ENCODE results near the gene INAFM1.
"Not testable (repeated sequence)": the region's sequence is repeated elsewhere in the genome, so short reads cannot be mapped to it uniquely, and the experiment has no call there.

INAFM1 gene

GRCh38 chr19:47275791-47276461 is 1.2 kb downstream of the INAFM1 start:
- H3K4me1 ChIP-seq (ENCODE audit: control extremely low read depth in 1 of 4, control insufficient read depth in 4 of 4, insufficient read depth in 4 of 4, low read length in 3 of 4) = peaks cover 2 to 32% (median 25%) of the 10 kb centered on the region in 4 experiments
- POLR2A ChIA-PET = interaction anchor here (0.5 kb wide), 1 partner anchor 119 kb away, joined by 5 read pairs; no protein-coding TSS in a partner anchor
- H3K27ac ChIP-seq (ENCODE audit: insufficient read depth in 1 of 2, low read depth in 1 of 2, low read length in 2 of 2, poor library complexity in 1 of 2, severe bottlenecking in 2 of 2) = no peak overlapping the region
- H3K27me3 ChIP-seq (replicated peaks in 2 of 5; ENCODE audit: control insufficient read depth in 4 of 5, insufficient read depth in 5 of 5, low read length in 4 of 5) = no peaks in the 10 kb centered on the region
- CTCF ChIA-PET = interaction anchor here (0.9 to 3.5 kb wide), 8 partner anchors 8 to 73 kb away, joined by 3 to 13 read pairs (median 4); partner anchors contain the start of gene DHX34
- 94% methylated on average over 8 of the region's 13 CpGs for WGBS (ENCODE audit: insufficient coverage)
- no peaks in the 10 kb centered on the region for H3K9me3 ChIP-seq (ENCODE audit: control extremely low read depth in 1 of 5, control insufficient read depth in 4 of 5, insufficient read depth in 2 of 5, low read depth in 1 of 5, low read length in 4 of 5)
- H3K36me3 ChIP-seq (ENCODE audit: control insufficient read depth in 4 of 4, insufficient read depth in 4 of 4, low read length in 3 of 4) = peaks cover 0 to 12% (median 7%) of the 10 kb centered on the region in 4 experiments
- DNase-seq = no peak
- peak overlapping the region in 1 of 7 experiments; percentile 67 for H3K4me3 ChIP-seq (ENCODE audit: control insufficient read depth in 1 of 7, extremely low read depth in 1 of 7, insufficient read depth in 4 of 7, low read depth in 2 of 7, low read length in 6 of 7)

GRCh38 chr19:47276513-47276912 is 1.8 kb downstream of the INAFM1 start:
- H3K9me3 ChIP-seq (ENCODE audit: control extremely low read depth in 1 of 5, control insufficient read depth in 4 of 5, insufficient read depth in 2 of 5, low read depth in 1 of 5, low read length in 4 of 5); POLR2A ChIA-PET; H3K27me3 ChIP-seq (replicated peaks in 2 of 5; ENCODE audit: control insufficient read depth in 4 of 5, insufficient read depth in 5 of 5, low read length in 4 of 5); H3K36me3 ChIP-seq (ENCODE audit: control insufficient read depth in 4 of 4, insufficient read depth in 4 of 4, low read length in 3 of 4); H3K4me3 ChIP-seq (ENCODE audit: control insufficient read depth in 1 of 7, extremely low read depth in 1 of 7, insufficient read depth in 4 of 7, low read depth in 2 of 7, low read length in 6 of 7); H3K27ac ChIP-seq (ENCODE audit: insufficient read depth in 1 of 2, low read depth in 1 of 2, low read length in 2 of 2, poor library complexity in 1 of 2, severe bottlenecking in 2 of 2); DNase-seq: not testable (repeated sequence)
- WGBS (ENCODE audit: insufficient coverage) = no CpG with 5 or more reads among the region's 3 CpGs
- H3K4me1 ChIP-seq (ENCODE audit: control extremely low read depth in 1 of 4, control insufficient read depth in 4 of 4, insufficient read depth in 4 of 4, low read length in 3 of 4) = peaks cover 2 to 30% (median 25%) of the 10 kb centered on the region in 4 experiments
- CTCF ChIA-PET = interaction anchor here (0.9 to 3.5 kb wide), 3 partner anchors 8 to 33 kb away, joined by 3 to 13 read pairs (median 3); no protein-coding TSS in a partner anchor

GRCh38 chr19:47280183-47280797 is 5.6 kb downstream of the INAFM1 start:
- peaks cover 2 to 4% (median 4%) of the 10 kb centered on the region in 4 experiments for H3K4me1 ChIP-seq (ENCODE audit: control extremely low read depth in 1 of 4, control insufficient read depth in 4 of 4, insufficient read depth in 4 of 4, low read length in 3 of 4)
- H3K4me3 ChIP-seq (ENCODE audit: control insufficient read depth in 1 of 7, extremely low read depth in 1 of 7, insufficient read depth in 4 of 7, low read depth in 2 of 7, low read length in 6 of 7) = no peak overlapping the region
- 93% methylated on average over 8 of the region's 13 CpGs for WGBS (ENCODE audit: insufficient coverage)
- no peaks in the 10 kb centered on the region for H3K9me3 ChIP-seq (ENCODE audit: control extremely low read depth in 1 of 5, control insufficient read depth in 4 of 5, insufficient read depth in 2 of 5, low read depth in 1 of 5, low read length in 4 of 5)
- CTCF ChIA-PET = interaction anchor here (0.7 kb wide), 1 partner anchor 399 kb away, joined by 3 read pairs; no protein-coding TSS in a partner anchor
- H3K27ac ChIP-seq (ENCODE audit: insufficient read depth in 1 of 2, low read depth in 1 of 2, low read length in 2 of 2, poor library complexity in 1 of 2, severe bottlenecking in 2 of 2) = no peak overlapping the region
- H3K36me3 ChIP-seq (ENCODE audit: control insufficient read depth in 4 of 4, insufficient read depth in 4 of 4, low read length in 3 of 4) = peaks cover 0 to 7% (median 1%) of the 10 kb centered on the region in 4 experiments
- no peaks in the 10 kb centered on the region for H3K27me3 ChIP-seq (replicated peaks in 2 of 5; ENCODE audit: control insufficient read depth in 4 of 5, insufficient read depth in 5 of 5, low read length in 4 of 5)
- DNase-seq = peak in 2 of 3 donors; percentile 49 to 60
- POLR2A ChIA-PET = no interaction called here

- ChIA-PET POLR2A (no interaction called here), CTCF (interaction anchor here (1.1 to 2.1 kb wide), 8 partner anchors 8 to 145 kb away, joined by 3 to 13 read pairs (median 4); partner anchors contain the start of gene INAFM1)
- Histone ChIP-seq H3K27me3 (replicated peaks in 2 of 5; ENCODE audit: control insufficient read depth in 4 of 5, insufficient read depth in 5 of 5, low read length in 4 of 5) (no peaks in the 10 kb centered on the region), H3K4me3 (ENCODE audit: control insufficient read depth in 1 of 7, extremely low read depth in 1 of 7, insufficient read depth in 4 of 7, low read depth in 2 of 7, low read length in 6 of 7) (no peak overlapping the region), H3K9me3 (ENCODE audit: control extremely low read depth in 1 of 5, control insufficient read depth in 4 of 5, insufficient read depth in 2 of 5, low read depth in 1 of 5, low read length in 4 of 5) (no peaks in the 10 kb centered on the region), H3K27ac (ENCODE audit: insufficient read depth in 1 of 2, low read depth in 1 of 2, low read length in 2 of 2, poor library complexity in 1 of 2, severe bottlenecking in 2 of 2) (no peak overlapping the region), H3K4me1 (ENCODE audit: control extremely low read depth in 1 of 4, control insufficient read depth in 4 of 4, insufficient read depth in 4 of 4, low read length in 3 of 4) (no peaks in the 10 kb centered on the region), H3K36me3 (ENCODE audit: control insufficient read depth in 4 of 4, insufficient read depth in 4 of 4, low read length in 3 of 4) (no peaks in the 10 kb centered on the region)
- WGBS (ENCODE audit: insufficient coverage) = 78% methylated on average over 7 of the region's 10 CpGs
- no peak for DNase-seq
Observed at GRCh38 chr19:47283405-47284059, 8.8 kb downstream of the INAFM1 start.

- Histone ChIP-seq H3K4me3 (ENCODE audit: control insufficient read depth in 1 of 7, extremely low read depth in 1 of 7, insufficient read depth in 4 of 7, low read depth in 2 of 7, low read length in 6 of 7) (no peak overlapping the region), H3K9me3 (ENCODE audit: control extremely low read depth in 1 of 5, control insufficient read depth in 4 of 5, insufficient read depth in 2 of 5, low read depth in 1 of 5, low read length in 4 of 5) (no peaks in the 10 kb centered on the region), H3K4me1 (ENCODE audit: control extremely low read depth in 1 of 4, control insufficient read depth in 4 of 4, insufficient read depth in 4 of 4, low read length in 3 of 4) (no peaks in the 10 kb centered on the region), H3K27me3 (replicated peaks in 2 of 5; ENCODE audit: control insufficient read depth in 4 of 5, insufficient read depth in 5 of 5, low read length in 4 of 5) (no peaks in the 10 kb centered on the region), H3K36me3 (ENCODE audit: control insufficient read depth in 4 of 4, insufficient read depth in 4 of 4, low read length in 3 of 4) (no peaks in the 10 kb centered on the region), H3K27ac (ENCODE audit: insufficient read depth in 1 of 2, low read depth in 1 of 2, low read length in 2 of 2, poor library complexity in 1 of 2, severe bottlenecking in 2 of 2) (no peak overlapping the region)
- ChIA-PET POLR2A (interaction anchor here (0.8 kb wide), 1 partner anchor 61 kb away, joined by 3 read pairs; no protein-coding TSS in a partner anchor), CTCF (interaction anchor here (0.6 to 2.1 kb wide), 21 partner anchors 8 to 476 kb away, joined by 3 to 13 read pairs (median 4); partner anchors contain the start of gene INAFM1)
- WGBS (ENCODE audit: insufficient coverage) = 51% methylated on average over 4 of the region's 9 CpGs
- DNase-seq = peak; percentile 69 to 84 (median 73)
Observed at GRCh38 chr19:47284324-47284899, 9.7 kb downstream of the INAFM1 start.

- WGBS (ENCODE audit: insufficient coverage) = 13% methylated on average over 10 of the region's 12 CpGs
- Histone ChIP-seq H3K4me1 (ENCODE audit: control extremely low read depth in 1 of 4, control insufficient read depth in 4 of 4, insufficient read depth in 4 of 4, low read length in 3 of 4) (peaks cover 0 to 9% (median 8%) of the 10 kb centered on the region in 4 experiments), H3K36me3 (ENCODE audit: control insufficient read depth in 4 of 4, insufficient read depth in 4 of 4, low read length in 3 of 4) (no peaks in the 10 kb centered on the region), H3K27me3 (replicated peaks in 2 of 5; ENCODE audit: control insufficient read depth in 4 of 5, insufficient read depth in 5 of 5, low read length in 4 of 5) (peaks cover 0 to 7% (median 4%) of the 10 kb centered on the region in 5 experiments), H3K27ac (ENCODE audit: insufficient read depth in 1 of 2, low read depth in 1 of 2, low read length in 2 of 2, poor library complexity in 1 of 2, severe bottlenecking in 2 of 2) (no peak overlapping the region), H3K9me3 (ENCODE audit: control extremely low read depth in 1 of 5, control insufficient read depth in 4 of 5, insufficient read depth in 2 of 5, low read depth in 1 of 5, low read length in 4 of 5) (no peaks in the 10 kb centered on the region), H3K4me3 (ENCODE audit: control insufficient read depth in 1 of 7, extremely low read depth in 1 of 7, insufficient read depth in 4 of 7, low read depth in 2 of 7, low read length in 6 of 7) (no peak overlapping the region)
- ChIA-PET POLR2A (no interaction called here), CTCF (interaction anchor here (0.7 to 15.0 kb wide), 8 partner anchors 40 to 404 kb away, joined by 3 to 138 read pairs (median 3); partner anchors contain the start of gene DHX34)
- peak; percentile 80 to 86 (median 83) for DNase-seq
Observed at GRCh38 chr19:47296036-47296435, 21.4 kb downstream of the INAFM1 start.

Data from common myeloid progenitor, CD34-positive (primary cell).